NCI-H82 treated with DMSO at 0.1 percent for 48 hours (cell line): ENCODE data around the gene ALPG.
"Not testable (repeated sequence)": the region's sequence is repeated elsewhere in the genome, so short reads cannot be mapped to it uniquely, and the experiment has no call there.

ENCODE experiments used
- DNase-seq: peaks from one replicate; lab custom pipeline; 2025; ENCODE audit not compliant: unreplicated experiment; lab: John Stamatoyannopoulos, UW

ALPG gene

GRCh38 chr2:232419245-232420072, 12.8 kb downstream of the ALPG start:
- DNase-seq = no peak

GRCh38 chr2:232420073-232420454, 13.4 kb downstream of the ALPG start:
- no peak for DNase-seq

- DNase-seq = no peak
These were observed 14.0 kb downstream of the ALPG start for GRCh38 chr2:232420463-232421188.

GRCh38 chr2:232421189-232421785, 14.6 kb downstream of the ALPG start:
- no peak for DNase-seq

- DNase-seq = no peak
These were observed 15.4 kb downstream of the ALPG start for GRCh38 chr2:232422051-232422450.

GRCh38 chr2:232422996-232423395, 16.4 kb downstream of the ALPG start:
- DNase-seq = peak; percentile 7

GRCh38 chr2:232423407-232423806, 16.8 kb downstream of the ALPG start:
- DNase-seq = not testable (repeated sequence)

GRCh38 chr2:232431705-232432590, 25.3 kb downstream of the ALPG start:
- DNase-seq = no peak

- DNase-seq = no peak
These were observed 26.0 kb downstream of the ALPG start for GRCh38 chr2:232432598-232433184.

GRCh38 chr2:232433622-232434021, 27.0 kb downstream of the ALPG start:
- DNase-seq = not testable (repeated sequence)

- DNase-seq = no peak
These were observed 27.4 kb downstream of the ALPG start for GRCh38 chr2:232434091-232434490.

GRCh38 chr2:232434563-232435374, 28.1 kb downstream of the ALPG start:
- DNase-seq = no peak

GRCh38 chr2:232435375-232435648, 28.7 kb downstream of the ALPG start:
- no peak for DNase-seq

- DNase-seq = no peak
These were observed 29.2 kb downstream of the ALPG start for GRCh38 chr2:232435805-232436204.

GRCh38 chr2:232436381-232437194, 29.9 kb downstream of the ALPG start:
- DNase-seq = no peak

GRCh38 chr2:232437195-232437571, 30.5 kb downstream of the ALPG start:
- no peak for DNase-seq

GRCh38 chr2:232438091-232438490, 31.4 kb downstream of the ALPG start:
- no peak for DNase-seq

- DNase-seq = no peak
These were observed 32.5 kb downstream of the ALPG start for GRCh38 chr2:232438951-232439757.
